A204.1 (cell line): ENCODE results near the gene SERPINB6.
"Not testable (repeated sequence)": the region's sequence is repeated elsewhere in the genome, so short reads cannot be mapped to it uniquely, and the experiment has no call there.

ENCODE experiments used
- FAIRE-seq: peaks from 2 replicates; lab custom pipeline; 2012; peaks lifted over from hg19 to GRCh38; lab: Jason Lieb, UNC

Gene SERPINB6

DNA sequence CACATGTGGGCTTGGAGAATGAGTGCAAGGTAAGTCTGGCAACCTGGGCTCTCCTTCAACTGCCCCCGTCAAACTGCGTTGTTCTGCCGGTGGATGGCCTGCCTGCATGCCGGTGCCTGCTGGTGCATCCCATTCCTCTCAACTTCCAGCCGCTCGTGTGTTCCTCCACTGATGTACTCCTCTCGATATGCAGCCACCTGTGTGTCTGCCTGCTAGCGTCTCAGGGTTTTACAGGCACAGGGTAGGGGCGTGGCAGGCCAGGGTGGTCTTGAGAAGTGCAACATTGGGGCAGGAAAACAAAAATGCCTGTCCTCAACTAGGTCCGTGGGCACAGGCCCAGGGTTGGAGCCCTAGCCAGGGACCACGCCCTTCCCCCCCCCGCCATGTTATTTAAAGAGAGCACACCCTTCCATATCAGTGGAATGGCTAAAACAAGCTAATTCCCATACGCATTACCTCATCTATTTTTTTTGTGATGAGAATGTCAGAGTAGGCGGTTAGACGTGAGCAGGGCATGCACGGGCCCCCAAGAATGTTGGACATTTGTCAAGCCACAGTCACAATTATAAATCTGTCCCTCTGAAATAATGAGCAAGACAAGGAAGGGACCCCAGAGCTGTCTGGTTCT lies 33.2 kb downstream of the SERPINB6 start:
- no peak for FAIRE-seq

DNA sequence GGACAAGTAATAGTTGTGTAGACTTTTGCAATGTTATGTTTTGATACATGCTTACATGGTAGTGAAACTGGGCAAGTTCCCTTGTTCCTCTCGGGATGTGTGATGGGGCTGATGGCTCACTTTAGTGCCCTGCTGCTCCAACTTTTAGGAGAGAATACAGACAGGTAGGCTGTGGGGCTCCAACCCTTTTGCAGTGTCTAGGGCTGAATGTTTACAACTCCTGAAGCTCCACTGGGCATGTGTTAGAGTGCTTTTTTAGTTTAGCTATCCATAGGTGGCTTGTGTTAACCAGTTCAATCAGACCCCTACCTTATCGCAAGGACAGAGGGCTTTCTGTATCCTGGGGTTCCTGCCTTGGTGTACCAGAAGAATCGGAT lies 33.8 kb downstream of the SERPINB6 start:
- FAIRE-seq: no peak

DNA sequence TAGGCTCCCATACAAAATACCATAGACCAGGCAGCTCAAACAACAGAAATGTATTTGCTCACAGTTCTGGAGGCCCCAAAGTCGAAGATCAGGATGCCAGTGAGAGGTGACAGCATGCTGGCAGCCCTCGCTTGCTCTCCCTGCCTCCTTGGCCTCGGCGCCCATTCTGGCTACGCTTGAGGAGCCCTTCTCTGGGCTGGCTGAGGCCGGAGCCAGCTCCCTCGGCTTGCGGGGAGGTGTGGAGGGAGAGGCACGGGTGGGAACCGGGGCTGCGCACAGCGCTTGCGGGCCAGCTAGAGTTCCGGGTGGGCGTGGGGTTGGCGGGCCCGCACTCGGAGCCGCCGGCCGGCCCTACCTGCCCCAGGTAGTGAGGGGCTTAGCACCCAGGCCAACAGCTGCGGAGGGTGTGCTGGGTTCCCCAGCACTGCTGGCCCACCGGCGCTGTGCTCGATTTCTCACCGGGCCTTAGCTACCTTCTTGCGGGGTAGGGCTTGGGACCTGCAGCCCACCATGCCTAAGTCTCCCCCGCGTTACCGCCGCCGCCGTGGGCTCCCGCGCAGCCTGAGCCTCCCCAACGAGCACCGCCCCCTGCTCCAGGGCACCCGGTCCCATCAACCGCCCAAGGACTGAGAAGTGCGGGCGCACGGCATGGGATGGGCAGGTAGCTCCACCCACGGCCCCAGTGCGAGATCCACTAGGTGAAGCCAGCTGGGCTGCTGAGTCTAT lies 35.6 kb downstream of the SERPINB6 start:
- no peak for FAIRE-seq

DNA sequence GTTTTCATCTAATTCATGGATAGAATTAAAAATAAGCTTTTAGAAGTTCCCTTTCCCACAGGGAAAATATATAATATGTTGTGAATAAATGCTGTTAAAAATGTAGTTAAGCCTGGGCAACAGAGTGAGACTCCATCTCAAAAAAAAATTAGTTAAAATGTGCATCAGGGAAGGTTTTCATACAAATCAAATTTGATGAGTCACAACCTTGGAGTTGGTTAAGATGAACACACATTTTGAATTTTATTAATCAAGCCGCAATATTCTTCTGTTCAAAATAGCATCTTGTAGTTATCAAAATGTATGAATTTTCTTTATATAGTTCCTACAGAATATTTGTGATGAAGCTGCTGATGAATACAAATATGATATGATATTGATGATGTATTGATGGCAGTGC lies 37.3 kb downstream of the SERPINB6 start:
- FAIRE-seq: no peak

DNA sequence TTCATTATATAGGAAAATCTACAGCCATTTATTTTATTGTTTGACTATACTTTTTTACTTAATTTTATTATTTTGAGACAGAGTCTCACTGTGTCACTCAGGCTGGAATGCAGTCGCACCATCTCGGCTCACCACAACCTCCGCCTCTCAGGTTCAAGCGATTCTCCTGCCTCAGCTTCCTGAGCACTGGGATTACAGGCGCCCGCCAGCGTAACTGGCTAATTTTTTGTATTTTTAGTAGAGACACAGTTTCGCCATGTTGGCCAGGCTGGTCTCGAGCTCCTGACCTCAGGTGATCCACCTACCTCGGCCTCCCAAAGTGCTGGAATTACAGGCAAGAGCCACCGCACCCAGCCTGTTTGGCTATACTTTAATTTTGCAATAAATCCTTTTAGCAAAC lies 38.5 kb downstream of the SERPINB6 start:
- FAIRE-seq: not testable (repeated sequence)

DNA sequence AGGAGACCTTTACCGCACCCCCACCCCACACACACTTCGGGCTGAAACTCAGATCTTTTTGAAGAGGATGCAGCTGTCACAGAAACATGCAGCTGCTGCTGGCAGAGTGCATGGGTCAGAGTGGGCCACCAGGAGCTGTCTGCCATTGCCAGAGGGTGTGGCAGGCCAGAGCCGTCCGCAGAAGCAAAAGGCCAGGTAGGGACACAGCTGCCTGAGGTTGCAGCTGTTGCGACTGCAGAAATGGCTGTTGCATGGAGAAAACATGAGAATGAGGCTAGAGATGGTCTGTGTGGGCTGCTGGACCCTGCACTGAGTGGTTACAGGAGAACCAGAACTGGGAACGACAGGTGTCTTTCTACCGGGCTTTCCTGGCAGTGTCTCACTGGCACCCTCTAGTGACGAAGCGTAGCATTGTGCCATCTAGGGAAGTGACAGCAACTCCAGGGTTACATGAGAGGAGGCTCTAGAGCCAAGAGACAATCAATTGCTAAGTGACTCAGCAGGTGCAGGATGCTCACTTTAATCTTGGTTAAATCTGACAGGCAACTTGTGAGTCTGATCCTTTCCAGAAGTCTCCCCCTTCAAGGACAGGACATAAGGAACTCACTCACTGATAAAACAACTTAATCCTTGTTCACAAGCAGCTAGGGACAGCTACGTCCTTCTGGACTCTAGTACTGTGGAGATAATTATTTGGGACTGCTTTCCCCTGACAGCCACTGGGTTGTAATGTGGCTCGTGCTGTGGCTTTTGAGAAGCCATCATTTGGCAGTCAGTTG lies 39.2 kb downstream of the SERPINB6 start:
- FAIRE-seq: no peak

DNA sequence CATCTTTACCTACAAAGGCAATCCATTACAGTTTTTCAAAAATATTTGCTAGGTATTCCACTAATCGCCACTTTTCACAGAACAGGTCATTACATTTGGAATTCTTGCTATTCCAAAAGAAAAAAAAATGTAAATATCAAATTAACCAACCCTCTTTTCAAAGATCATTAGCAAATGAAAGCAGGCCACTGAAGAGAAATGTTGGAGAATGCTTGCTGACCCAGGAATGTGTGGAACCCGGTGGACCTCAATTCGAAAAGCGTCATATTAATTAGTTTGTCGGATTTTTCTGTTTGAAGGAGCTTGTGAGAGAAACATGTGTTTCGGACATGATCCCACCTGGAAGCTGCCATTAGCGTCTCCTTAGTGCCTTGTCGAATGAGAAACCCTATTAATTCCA lies 40.3 kb downstream of the SERPINB6 start:
- no peak for FAIRE-seq

DNA sequence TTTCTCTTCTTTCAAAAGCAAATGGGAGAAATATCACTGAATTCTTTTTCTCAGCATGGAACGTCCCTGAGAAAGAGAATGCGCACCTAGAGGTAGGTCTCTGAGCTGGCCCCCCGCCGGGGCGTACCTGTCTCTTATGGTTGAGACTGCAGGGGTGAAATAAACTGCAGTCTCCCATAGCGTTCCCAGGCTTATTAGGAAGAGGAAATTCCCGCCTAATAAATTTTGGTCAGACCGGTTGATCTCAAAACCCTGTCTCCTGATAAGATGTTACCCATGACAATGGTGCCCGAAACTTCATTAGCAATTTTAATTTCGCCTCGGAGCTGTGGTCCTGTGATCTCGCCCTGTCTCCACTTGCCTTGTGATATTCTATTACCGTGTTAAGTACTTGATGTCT lies 43.4 kb downstream of the SERPINB6 start:
- not testable (repeated sequence) for FAIRE-seq

DNA sequence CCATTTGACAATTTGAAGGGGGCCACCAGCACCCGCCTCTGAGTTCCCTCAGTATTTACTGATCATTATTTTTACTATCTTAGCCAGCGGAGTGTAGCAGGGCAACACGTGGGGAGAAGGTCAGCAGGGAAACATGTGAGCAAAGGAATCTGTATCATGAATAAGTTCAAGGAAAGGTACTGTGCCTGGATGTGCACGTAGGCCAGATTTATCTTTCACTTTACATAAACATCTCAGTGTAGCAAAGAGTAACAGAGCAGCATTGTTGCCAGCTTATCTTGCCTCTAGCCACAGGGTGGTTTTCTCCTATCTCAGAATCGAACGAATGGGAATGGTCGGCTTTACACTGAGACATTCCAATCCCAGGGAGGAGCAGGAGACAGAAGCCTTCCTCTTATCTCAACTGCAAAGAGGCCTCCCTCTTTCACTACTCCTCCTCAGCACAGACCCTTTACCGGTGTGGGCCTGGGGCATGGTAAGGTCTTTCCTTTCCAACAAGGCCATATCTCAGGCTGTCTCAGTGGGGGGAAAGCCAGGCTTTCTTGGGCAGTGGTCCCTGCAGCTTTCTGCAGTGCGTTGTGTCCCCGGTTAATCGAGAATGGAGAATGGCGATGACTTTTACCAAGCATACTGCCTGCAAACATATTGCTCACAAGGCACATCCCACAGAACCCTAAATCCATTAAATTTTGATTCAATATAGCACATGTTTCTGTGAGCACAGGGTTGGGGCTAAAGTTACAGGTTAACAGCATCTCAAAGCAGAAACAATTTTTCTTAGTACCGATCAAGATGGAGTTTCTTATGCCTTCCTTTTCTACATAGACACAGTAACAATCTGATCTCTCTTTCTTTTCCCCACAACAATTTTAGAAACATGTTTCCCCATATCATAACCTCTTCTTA lies 45.3 kb downstream of the SERPINB6 start:
- FAIRE-seq: not testable (repeated sequence)

DNA sequence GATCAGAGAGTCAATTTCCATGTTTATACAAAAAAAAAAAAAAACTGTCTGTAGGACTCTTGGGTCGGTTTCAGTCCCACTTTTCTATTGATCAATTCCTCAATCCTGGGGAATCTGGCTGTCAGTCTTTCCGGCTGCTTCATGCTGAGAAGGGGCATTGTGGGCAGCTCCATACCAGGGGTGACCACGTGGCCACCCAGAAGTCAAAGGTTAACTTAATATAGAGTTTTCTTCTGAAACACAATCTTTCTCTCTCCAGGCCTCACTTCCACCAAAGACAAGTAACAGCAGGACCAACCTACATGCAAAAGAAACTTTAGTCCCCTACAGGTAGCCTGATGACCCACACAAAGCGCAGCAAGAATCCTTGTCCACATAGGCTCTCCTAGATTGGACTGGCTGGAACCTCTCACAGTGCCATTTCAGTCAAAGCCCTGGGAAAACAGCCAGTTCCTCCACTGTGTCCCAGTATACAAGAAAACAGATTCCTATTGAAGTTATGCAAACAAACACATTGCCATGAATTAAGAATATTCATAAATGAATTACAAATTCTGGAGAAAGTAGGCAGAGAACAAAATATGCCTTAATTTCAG lies 49.7 kb downstream of the SERPINB6 start:
- FAIRE-seq: no peak

DNA sequence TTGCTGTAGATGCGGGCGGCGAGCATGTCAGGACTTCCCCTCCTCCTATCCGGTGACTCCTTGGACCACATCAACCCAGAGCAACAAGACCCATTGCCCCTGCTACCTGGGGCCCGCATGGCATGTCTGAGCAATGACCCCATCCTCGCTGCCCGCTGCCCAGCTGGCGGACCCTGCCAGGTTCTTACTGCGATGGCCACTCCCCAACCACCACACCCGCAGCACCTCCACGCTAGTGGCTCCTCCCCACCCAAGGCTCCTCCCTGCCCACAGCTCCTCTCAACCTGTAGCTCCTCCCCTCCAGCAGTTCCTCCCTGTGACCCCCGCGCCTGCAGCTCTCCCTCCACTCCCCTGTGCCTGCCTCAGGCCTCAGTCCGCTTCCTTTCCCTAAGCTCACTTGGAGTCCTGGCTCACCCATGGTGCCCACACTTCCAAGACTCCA lies 50.7 kb downstream of the SERPINB6 start:
- FAIRE-seq: no peak

DNA sequence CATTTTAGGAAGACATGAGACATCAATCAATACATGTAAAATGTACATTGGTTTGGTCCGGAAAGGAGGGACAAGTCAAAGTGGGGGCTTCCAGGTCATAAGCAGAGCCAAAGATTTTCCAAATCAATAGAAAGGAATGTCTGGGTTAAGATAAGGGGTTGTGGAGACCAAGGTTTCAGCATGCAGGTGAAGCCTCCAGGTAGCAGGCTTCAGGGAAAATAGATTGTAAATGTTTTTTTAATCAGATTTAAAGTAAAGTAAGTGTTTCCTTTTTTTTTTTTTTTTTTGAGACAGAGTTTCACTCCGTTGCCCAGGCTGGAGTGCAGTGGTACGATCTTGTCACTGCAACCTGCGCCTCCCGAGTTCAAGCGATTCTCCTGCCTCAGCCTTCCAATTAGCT lies 51.5 kb downstream of the SERPINB6 start:
- no peak for FAIRE-seq

DNA sequence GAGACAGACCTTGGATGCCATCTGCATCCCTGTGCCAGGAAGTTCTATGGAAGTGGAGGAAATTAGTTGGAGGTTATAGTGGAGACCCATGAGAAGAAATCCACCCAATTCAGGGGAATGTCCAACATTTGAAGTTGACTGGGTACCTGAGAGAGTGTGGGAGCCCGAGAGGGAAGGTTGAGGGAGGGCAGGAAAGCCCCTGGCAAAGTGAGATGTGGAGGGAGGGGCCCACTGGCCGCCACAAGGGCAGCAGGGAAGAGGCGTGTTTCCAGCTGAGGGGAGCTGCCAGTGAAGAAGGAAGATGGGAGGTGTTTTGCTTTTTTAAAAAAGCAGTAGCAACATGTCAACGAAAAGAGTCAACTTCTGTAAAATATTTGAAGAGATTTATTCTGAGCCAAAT lies 52.0 kb downstream of the SERPINB6 start:
- no peak for FAIRE-seq

DNA sequence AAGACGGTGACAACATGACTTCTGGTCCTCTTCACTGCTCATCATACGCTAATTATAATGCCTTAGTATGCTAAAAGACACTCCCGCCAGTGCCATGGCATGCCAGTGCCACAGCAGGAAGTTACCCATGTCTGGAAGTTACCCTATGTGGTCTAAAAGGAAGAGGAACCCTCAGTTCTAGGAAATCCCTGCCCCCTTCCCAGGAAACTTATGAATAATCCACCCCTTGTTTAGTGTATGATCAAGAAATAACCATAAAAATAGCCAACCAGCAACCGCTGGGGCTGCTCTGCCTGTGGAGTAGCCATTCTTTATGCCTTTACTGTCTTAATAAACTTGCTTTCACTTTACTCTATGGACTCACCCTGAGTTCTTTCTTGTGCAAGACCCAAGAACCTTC lies 52.4 kb downstream of the SERPINB6 start:
- no peak for FAIRE-seq

DNA sequence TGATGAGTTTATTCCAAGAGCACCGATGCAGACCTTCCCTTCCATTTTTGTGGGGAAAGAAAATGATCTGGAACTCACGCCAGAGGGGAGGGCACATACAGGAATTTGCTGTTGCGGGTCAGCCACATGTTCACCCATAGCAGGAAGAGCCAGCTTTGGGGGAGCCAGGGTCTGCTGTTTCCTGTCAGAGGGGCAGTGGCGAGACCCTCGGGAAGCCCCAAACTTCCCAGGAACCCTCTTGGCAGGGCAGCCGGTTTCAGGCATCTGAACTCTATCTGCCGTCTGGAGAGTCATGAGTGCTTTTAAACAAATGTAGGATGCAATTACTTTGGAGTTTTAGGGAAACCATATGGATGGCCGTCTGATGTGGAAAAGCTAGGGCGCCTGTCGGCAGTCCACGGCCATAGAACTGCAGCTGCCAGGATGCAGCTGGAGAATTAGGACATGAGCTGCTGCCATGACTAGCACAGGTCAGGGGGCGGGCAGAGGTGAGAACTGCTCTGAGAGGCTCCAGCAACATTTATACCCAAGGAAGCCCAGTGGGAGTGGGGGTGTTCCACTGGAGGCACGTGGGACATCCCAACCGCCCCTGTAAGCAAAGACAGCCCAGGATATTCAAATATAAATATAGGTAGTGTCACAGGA lies 53.4 kb downstream of the SERPINB6 start:
- FAIRE-seq: no peak

DNA sequence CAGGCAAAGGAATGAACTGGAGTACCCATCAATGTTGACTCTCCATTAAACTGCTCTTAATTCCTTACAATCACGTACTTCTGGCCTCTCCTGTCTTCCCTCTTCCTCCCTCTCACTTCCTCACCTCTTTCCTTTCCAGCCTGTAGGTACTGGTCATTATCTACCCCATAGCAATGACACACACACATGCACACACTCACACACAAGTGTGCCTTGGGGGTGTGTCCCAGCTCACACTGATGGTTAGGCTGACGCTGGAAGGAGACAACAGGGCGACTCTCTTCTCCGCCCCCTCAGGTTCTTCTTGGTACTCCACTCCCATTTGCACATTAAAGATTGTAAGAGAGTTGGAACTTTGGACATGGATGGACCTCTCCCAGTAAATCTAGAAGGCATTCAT lies 54.3 kb downstream of the SERPINB6 start:
- FAIRE-seq: no peak

DNA sequence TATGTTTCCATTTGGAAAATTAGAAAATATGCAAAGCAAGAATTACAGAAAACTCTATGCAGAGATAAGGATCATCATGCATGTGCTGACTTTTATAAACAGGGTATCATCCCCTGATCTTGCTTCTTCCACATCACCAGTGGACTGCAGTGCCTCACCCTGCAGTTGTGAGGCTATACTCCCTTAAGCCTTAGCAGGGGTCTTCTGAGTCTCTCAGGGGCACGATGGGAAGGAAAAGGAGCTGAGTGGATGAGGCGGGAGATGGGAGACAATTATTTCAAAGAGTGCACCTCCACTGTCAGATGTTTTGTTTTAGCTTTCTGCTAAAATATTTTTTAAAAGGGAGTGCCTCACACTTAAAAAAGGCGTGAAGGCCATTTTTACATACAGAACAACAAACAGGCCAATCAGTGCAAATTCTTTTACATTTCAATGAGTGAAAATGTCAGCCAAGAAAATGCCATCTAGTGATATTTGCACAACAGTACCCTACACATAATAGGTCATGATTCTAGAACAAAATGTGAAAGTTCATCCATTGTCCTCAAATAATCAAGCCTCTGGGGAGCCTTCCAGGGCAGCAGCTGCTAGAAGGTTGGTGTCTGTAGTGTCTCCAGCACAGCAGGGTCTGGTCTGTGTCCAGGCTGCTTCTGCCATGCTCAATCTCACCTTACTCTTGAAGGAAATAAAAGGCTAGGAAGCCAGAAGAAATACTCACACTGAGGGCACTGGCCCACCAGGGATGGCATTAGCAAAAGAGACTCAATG lies 55.0 kb downstream of the SERPINB6 start:
- FAIRE-seq: no peak

DNA sequence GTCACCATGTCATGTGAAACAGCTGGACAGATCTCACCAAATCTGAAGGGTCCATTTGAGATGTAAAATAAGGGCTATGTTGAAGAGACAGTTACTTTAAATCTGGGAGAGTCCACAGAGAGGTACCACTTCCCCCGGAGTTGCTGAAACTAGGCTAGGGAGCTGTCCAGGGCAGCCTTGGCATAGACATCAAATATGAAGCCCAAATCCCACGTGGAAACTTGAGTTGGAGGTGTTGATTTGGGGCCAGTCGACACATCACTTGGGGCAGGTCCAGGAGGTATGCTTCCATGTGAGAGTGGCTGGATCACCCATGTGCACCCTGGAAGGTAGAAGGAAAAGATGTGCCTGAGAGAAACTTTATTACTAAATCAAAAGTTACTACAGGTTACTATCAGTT lies 56.2 kb downstream of the SERPINB6 start:
- no peak for FAIRE-seq

DNA sequence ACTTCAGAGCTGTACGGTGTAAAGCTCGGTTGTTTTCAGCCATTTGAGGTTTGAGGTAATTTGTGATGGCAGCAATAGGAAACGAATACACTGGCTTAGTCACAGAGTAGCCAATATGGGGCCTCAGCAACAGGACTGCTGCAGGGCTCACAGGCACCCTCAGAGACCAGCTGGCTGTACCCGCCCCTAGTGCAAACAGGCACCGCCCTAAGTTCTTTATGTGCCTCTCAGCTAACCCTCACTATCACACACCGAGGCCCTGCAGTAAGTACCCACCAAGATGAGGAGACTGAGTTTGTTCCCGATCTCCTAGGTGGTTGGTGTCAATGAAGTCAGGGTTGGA lies 57.1 kb downstream of the SERPINB6 start:
- no peak for FAIRE-seq

DNA sequence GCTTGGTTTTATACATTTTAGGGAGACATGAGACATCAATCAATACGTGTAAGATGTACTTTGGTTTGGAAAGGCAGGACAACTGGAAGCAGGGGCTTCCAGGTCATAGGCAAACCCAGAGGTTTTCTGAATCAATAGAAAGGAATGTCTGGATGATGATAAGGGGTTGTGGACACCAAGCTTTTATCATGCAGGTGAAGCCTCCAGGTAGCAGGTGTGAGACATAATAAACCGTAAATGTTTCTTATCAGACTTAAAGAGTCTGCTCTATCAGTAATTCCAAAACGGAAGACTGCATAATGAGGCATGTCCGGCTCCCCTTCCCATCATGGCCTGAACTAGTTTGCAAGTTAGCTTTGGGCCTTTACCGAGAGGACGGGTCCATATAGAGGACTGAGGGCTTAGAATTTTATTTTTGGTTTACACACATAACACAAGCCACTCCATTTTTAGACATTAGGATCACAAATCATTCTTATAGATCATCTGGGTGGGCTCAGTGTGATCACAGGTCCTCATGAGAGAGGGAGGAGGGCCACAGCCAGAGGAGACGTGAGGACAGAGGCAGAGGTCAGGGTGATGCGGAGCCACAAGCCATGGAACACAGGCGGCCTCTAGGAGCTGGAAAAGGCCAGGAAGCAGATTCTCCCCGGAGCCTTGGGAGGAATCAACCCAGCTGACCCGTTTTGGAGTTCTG lies 57.6 kb downstream of the SERPINB6 start:
- no peak for FAIRE-seq
